HEK293T (cell line): Measurements from ENCODE around the gene POU6F2.

Experiments used
- ARNT ChIP-seq: fragments of 450-650 bp; IDR thresholded peaks from 2 replicates; pipeline ENCODE4 v1.6.1; 2017; ENCODE audit warnings: mild to moderate bottlenecking
- BHLHE40 ChIP-seq: fragments of 450-650 bp; IDR thresholded peaks from 2 replicates; pipeline ENCODE4 v1.6.1; 2016; ENCODE audit warnings: mild to moderate bottlenecking, moderate library complexity, borderline replicate concordance
- ELF4 ChIP-seq: fragments of 450-650 bp; IDR thresholded peaks from 2 replicates; pipeline ENCODE4 v1.6.1; 2017; ENCODE audit warnings: antibody characterized with exemption
- FOXA1 ChIP-seq: fragments of 450-650 bp; IDR thresholded peaks from 2 replicates; pipeline ENCODE4 v1.6.1; 2016; ENCODE audit warnings: mild to moderate bottlenecking
- FOXK2 ChIP-seq: fragments of 450-650 bp; IDR thresholded peaks from 2 replicates; pipeline ENCODE4 v1.6.1; 2016; ENCODE audit warnings: mild to moderate bottlenecking
- FOXM1 ChIP-seq: fragments of 450-650 bp; IDR thresholded peaks from 2 replicates; pipeline ENCODE4 v1.6.1; 2017; ENCODE audit warnings: mild to moderate bottlenecking, borderline replicate concordance
- HDGF ChIP-seq: fragments of 450-650 bp; IDR thresholded peaks from 2 replicates; pipeline ENCODE4 v1.6.1; 2017; ENCODE audit warnings: antibody characterized with exemption, borderline replicate concordance
- NFRKB ChIP-seq: fragments of 450-650 bp; IDR thresholded peaks from 2 replicates; pipeline ENCODE4 v1.6.1; 2016; ENCODE audit warnings: mild to moderate bottlenecking, moderate library complexity
- SP1 ChIP-seq: fragments of 450-650 bp; IDR thresholded peaks from 2 replicates; pipeline ENCODE4 v1.6.1; 2017
- SUZ12 ChIP-seq: fragments of 450-650 bp; IDR thresholded peaks from 2 replicates; pipeline ENCODE4 v1.6.1; 2016; ENCODE audit warnings: mild to moderate bottlenecking
- ZNF384 ChIP-seq: fragments of 450-650 bp; IDR thresholded peaks from 2 replicates; pipeline ENCODE4 v1.6.1; 2016
- TF ChIP-seq, protein P1 (sequence below): fragments of 450-650 bp; IDR thresholded peaks from 2 replicates; pipeline ENCODE4 v1.6.1; 2016

DNA sequence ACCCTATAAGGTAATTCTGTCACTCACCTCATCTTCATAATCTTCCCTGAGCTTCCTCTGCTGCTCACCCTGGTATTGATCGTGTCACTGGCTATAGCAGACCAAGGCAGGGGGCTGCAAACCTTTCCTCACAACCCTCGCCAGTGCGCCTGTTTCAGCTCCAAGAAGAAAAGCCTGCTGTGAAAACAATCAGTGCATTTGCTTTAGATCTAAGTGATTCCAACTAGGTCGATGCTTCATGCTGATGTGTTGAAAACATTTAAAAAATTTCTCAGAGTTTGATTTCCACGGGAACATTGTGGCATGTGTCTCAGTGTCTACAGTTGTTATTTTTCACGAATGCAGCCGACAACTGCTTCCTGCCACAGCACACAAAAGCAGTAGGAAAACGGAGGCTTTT is 27.3 kb downstream of the POU6F2 start:
- TF ChIP-seq BHLHE40 (no peak), FOXA1 (no peak), ZNF384 (no peak), NFRKB (no peak), SP1 (no peak), ELF4 (no peak), FOXK2 (no peak), FOXM1 (no peak), HDGF (no peak), SUZ12 (no peak), ARNT (no peak)
- TF ChIP-seq, protein P1, sequence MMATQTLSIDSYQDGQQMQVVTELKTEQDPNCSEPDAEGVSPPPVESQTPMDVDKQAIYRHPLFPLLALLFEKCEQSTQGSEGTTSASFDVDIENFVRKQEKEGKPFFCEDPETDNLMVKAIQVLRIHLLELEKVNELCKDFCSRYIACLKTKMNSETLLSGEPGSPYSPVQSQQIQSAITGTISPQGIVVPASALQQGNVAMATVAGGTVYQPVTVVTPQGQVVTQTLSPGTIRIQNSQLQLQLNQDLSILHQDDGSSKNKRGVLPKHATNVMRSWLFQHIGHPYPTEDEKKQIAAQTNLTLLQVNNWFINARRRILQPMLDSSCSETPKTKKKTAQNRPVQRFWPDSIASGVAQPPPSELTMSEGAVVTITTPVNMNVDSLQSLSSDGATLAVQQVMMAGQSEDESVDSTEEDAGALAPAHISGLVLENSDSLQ: no peak
